SH-SY5Y (cell line): ENCODE results near the gene PVALB.

Experiments used
- GATA2 ChIP-seq: IDR thresholded peaks from 2 replicates; pipeline ENCODE4 v1.6.1; 2011; ENCODE audit warnings: mild to moderate bottlenecking, low read depth, low read length
- GATA3 ChIP-seq: IDR thresholded peaks from 2 replicates; pipeline ENCODE4 v1.6.1; 2011; ENCODE audit warnings: low read depth, mild to moderate bottlenecking, low read length, moderate library complexity

Gene PVALB

GRCh38 chr22:36753120-36753802, 63.6 kb downstream of the PVALB start:
- TF ChIP-seq GATA3 (no peak), GATA2 (no peak)
